Thoracic aorta (tissue), 2 donors: ENCODE results near the gene SCAF1. TPM values are rescaled to one million over a fixed set of nuclear protein-coding genes. Genes with fewer than 3 reads are reported as not detected.

Source experiments
- ATAC-seq: fragments of 150-250 bp; one replicate; pipeline ENCODE4 v1.8.0; 2017; ENCODE audit warnings: low read depth; ENCODE audit not compliant: insufficient number of reproducible peaks, low FRiP score
- DNase-seq: peaks from one replicate; pipeline ENCODE4 v3.0.0-alpha.2; 2020; ENCODE audit warnings: low spot score
- H3K27ac ChIP-seq, 2 donors: fragments of 200-600 bp; sonication (generic); 1 replicate in 1 of 2; 2 replicates in 1 of 2; pipeline ENCODE4 v1.5.1; 2016; ENCODE audit warnings: mild to moderate bottlenecking in 2 of 2, moderate library complexity in 2 of 2
- H3K27me3 ChIP-seq: fragments of 200-600 bp; sonication (generic); replicated peaks from 2 replicates; pipeline ENCODE4 v1.6.0; 2016; ENCODE audit warnings: mild to moderate bottlenecking; ENCODE audit not compliant: insufficient read depth
- H3K36me3 ChIP-seq: fragments of 200-600 bp; sonication (generic); one replicate; pipeline ENCODE4 v1.5.1; 2016
- H3K4me1 ChIP-seq, 2 donors: fragments of 200-600 bp; sonication (generic); 1 replicate in 1 of 2; 2 replicates in 1 of 2; pipeline versions ENCODE4 v1.5.1 to v1.6.0; 2016; ENCODE audit warnings: low read depth in 2 of 2, mild to moderate bottlenecking in 1 of 2; ENCODE audit not compliant: control insufficient read depth in 1 of 2
- H3K4me3 ChIP-seq: fragments of 200-600 bp; sonication (generic); 2 replicates; pipeline ENCODE4 v1.5.1; 2016; ENCODE audit warnings: mild to moderate bottlenecking
- H3K9me3 ChIP-seq: fragments of 200-600 bp; sonication (generic); 2 replicates; pipeline ENCODE4 v1.5.1; 2016
- total RNA-seq, 2 donors: library from RNA; depleted of rRNA; stranded (reverse); fragments of >200 nt; gene quantifications; one replicate each; pipeline versions ENCODE4 v1.1.0 to v1.2.3, GENCODE V29; 2016
- TF ChIP-seq, protein P1 (sequence below): fragments of 200-600 bp; sonication (generic); IDR thresholded peaks from one replicate; pipeline ENCODE4 v1.5.1; 2019; ENCODE audit warnings: antibody characterized with exemption

Gene SCAF1
- total RNA-seq, 2 donors from 2014 or later: 27.3 to 30.6 TPM

DNA sequence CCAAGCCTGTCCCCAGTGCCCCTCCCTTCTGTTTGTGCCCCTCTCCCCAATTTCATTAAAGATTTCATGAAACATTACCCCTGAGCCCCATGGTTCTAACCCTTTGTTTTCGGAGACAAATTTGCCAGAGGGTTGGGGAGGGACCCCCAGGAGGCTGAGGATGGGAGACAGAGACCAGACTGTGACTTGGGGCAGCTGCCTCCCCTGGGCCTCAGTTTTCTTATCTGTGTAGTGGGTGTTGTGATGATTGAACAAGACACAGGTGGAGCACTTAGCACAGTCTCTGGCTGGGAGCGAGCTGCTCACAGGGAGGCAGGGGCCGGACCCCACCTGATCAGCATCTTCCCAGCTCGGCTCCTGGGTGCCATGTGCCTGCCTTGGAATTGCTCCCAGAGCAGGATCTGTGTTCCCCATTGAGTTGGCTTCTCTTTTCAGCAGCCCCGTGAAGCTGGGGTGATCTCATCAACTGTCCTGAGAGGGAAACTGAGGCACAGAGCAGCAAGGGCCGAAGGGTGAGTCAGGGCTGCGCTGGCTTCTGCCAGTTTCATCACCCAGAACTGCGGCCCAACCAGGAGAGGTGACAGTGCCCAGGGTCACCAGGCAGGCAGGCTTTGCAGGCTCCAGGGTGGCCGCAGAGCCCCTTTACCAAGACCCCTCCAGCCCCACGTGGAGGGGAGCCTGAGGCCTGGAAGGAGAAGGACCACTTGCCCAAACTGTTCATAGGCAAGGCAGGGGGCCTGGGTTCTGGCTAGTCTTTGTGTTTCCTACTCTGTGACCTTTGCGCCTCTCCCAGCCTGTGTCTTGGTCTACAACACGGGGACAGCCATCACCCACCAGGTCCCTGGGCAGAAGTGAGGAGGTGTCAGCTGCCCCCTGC, 16.8 kb downstream of the SCAF1 start:
- DNase-seq: no peak
- Histone ChIP-seq H3K4me1 (peaks cover 2 to 5% of the 10 kb centered on the region in 2 donors), H3K27me3 (no peaks in the 10 kb centered on the region), H3K27ac (no peak overlapping the region), H3K4me3 (no peak overlapping the region), H3K36me3 (peaks cover 71% of the 10 kb centered on the region), H3K9me3 (no peaks in the 10 kb centered on the region)
- ATAC-seq: no peak
- TF ChIP-seq, protein P1, sequence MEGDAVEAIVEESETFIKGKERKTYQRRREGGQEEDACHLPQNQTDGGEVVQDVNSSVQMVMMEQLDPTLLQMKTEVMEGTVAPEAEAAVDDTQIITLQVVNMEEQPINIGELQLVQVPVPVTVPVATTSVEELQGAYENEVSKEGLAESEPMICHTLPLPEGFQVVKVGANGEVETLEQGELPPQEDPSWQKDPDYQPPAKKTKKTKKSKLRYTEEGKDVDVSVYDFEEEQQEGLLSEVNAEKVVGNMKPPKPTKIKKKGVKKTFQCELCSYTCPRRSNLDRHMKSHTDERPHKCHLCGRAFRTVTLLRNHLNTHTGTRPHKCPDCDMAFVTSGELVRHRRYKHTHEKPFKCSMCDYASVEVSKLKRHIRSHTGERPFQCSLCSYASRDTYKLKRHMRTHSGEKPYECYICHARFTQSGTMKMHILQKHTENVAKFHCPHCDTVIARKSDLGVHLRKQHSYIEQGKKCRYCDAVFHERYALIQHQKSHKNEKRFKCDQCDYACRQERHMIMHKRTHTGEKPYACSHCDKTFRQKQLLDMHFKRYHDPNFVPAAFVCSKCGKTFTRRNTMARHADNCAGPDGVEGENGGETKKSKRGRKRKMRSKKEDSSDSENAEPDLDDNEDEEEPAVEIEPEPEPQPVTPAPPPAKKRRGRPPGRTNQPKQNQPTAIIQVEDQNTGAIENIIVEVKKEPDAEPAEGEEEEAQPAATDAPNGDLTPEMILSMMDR: no peak

DNA sequence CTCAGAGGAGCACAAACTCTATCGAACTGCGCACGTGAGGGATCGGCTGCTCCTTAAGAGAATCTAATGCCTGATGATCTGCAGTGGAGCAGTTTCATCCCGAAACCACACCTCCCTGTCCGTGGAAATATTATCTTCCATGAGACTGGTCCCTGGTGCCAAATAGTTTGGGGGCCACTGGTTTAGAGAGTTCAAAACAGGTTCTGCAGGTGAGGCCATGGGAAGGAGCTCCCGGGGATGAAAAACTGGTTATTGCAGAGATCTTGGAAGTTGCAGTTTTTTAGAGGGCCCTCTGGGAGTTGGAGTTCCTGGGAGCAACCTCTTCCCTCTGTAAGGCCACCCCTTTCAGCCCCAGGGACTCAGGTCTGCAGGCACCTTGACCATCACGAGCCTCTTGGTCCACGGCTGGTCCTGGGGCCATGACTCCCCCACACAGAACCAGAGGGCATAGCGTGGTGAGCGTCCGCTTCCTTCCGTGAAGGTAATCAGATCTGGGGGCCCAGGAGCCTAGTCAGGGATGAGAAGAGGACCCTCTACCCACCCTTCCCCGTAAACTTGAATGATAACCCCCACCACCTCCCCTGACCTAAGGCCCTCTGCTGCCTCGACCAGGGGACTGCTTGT, 18.4 kb downstream of the SCAF1 start:
- Histone ChIP-seq H3K9me3 (no peaks in the 10 kb centered on the region), H3K4me3 (no peak overlapping the region), H3K27ac (no peak overlapping the region), H3K36me3 (peaks cover 56% of the 10 kb centered on the region), H3K4me1 (peaks cover 6 to 10% of the 10 kb centered on the region in 2 donors), H3K27me3 (no peaks in the 10 kb centered on the region)
- TF ChIP-seq, protein P1: no peak
- ATAC-seq (no peak), DNase-seq (no peak)

DNA sequence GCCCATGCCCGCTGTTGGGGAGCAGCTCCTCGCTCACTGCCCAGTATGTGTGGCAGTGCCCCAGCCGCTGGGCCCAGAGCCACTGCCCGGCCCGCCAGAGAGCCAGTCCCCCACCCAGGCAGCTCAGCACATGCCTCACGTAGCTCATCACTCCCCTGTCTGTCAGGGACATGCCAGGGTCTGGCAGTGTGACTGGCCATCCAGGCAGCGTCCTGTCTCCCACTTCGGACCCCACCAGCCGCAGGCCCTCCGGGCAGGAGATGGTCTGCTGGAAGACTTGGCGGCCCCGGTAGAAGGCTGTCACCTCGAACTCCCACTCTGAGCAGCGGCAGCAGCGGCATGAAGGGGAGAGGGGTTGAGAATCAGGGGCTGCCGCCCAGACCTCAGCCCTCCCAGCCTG, 20.0 kb downstream of the SCAF1 start:
- H3K36me3 ChIP-seq: peaks cover 44% of the 10 kb centered on the region
- no peak for ATAC-seq
- peaks cover 10 to 18% of the 10 kb centered on the region in 2 donors for H3K4me1 ChIP-seq

DNA sequence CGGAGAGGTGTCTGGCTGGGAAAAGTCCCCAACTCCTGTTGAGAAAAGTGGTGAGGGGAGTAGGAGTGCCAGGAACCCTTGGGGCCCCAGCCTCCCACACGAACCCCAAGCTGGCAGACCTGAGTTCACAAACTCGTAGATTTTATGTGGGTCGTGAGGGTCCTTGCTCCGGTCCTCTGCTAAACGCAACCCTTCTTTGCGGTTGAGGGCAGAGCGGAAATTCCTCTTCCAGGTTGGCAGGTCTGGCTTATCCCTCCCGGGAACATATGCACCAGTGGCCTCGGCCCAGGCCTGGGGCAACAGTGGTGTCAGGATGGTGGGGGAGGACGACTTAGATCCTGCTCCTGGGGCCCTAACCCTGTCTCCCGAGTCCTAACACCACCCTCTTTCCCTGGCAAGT, 21.2 kb downstream of the SCAF1 start:
- H3K4me1 ChIP-seq: peaks cover 10 to 18% of the 10 kb centered on the region in 2 donors
- H3K9me3 ChIP-seq: no peaks in the 10 kb centered on the region
- no peak for DNase-seq
- TF ChIP-seq, protein P1: no peak
- H3K4me3 ChIP-seq: no peak overlapping the region
- ATAC-seq: no peak
- no peaks in the 10 kb centered on the region for H3K27me3 ChIP-seq
- H3K36me3 ChIP-seq: peaks cover 33% of the 10 kb centered on the region
- no peak overlapping the region for H3K27ac ChIP-seq

More for the DNA sequence above, 20.0 kb downstream of the SCAF1 start:
- Histone ChIP-seq H3K27ac (no peak overlapping the region), H3K27me3 (no peaks in the 10 kb centered on the region), H3K4me3 (no peak overlapping the region), H3K9me3 (no peaks in the 10 kb centered on the region)
- DNase-seq: no peak
- TF ChIP-seq, protein P1: no peak
